H1 (cell line): ENCODE results near the gene MRPL22. TPM values are rescaled to one million over a fixed set of nuclear protein-coding genes. Genes with fewer than 3 reads are reported as not detected.
"Not testable (repeated sequence)": the region's sequence is repeated elsewhere in the genome, so short reads cannot be mapped to it uniquely, and the experiment has no call there.

Experiments used
- CTCF ChIA-PET: fragments of 300-600 bp; sonication (Branson Sonifier 250); formaldehyde crosslinking; loops from one replicate; lab custom pipeline; 2021; ENCODE audit not compliant: partially characterized antibody; lab: Charles Lee
- POLR2A ChIA-PET: fragments of 300-600 bp; sonication (Branson Sonifier 250); formaldehyde crosslinking; loops from one replicate; lab custom pipeline; 2021; ENCODE audit warnings: inconsistent platforms; ENCODE audit not compliant: partially characterized antibody; lab: Charles Lee
- DNase-seq, 2 experiments: peaks; one replicate each; pipeline versions ENCODE4 v3.0.0 to v3.0.0-alpha.2; 2010 to 2022; ENCODE audit warnings: low spot score in 2 of 2, low read depth in 1 of 2, mixed read lengths in 1 of 2
- FAIRE-seq: peaks from 2 replicates; lab custom pipeline; 2011; peaks lifted over from hg19 to GRCh38; lab: Jason Lieb, UNC
- H2AFZ ChIP-seq: 2 replicates; pipeline ENCODE4 v1.8.1; 2012; ENCODE audit warnings: low read length, inconsistent platforms
- H2AK5ac ChIP-seq: 2 replicates; pipeline ENCODE4 v1.6.1; 2013; ENCODE audit warnings: low read depth, low read length
- H2BK120ac ChIP-seq: replicated peaks from 2 replicates; pipeline ENCODE3; 2013; ENCODE audit warnings: low read depth, low read length, inconsistent platforms
- H2BK12ac ChIP-seq: 2 replicates; pipeline ENCODE4 v1.6.1; 2013; ENCODE audit warnings: low read depth, low read length
- H2BK15ac ChIP-seq: 2 replicates; pipeline ENCODE4 v1.6.1; 2013; ENCODE audit warnings: low read length
- H2BK20ac ChIP-seq: 2 replicates; pipeline ENCODE4 v1.6.1; 2013; ENCODE audit warnings: low read length
- H2BK5ac ChIP-seq: 2 replicates; pipeline ENCODE4 v1.6.1; 2013; ENCODE audit warnings: low read depth, low read length
- H3K14ac ChIP-seq: 2 replicates; pipeline ENCODE4 v1.6.1; 2013; ENCODE audit warnings: inconsistent platforms; ENCODE audit not compliant: insufficient read length
- H3K18ac ChIP-seq: 2 replicates; pipeline ENCODE4 v1.6.1; 2013; ENCODE audit warnings: low read length; ENCODE audit errors: extremely low read depth
- H3K23ac ChIP-seq: 2 replicates; pipeline ENCODE4 v1.6.1; 2013; ENCODE audit warnings: inconsistent platforms; ENCODE audit not compliant: insufficient read length
- H3K23me2 ChIP-seq: 2 replicates; pipeline ENCODE4 v1.6.1; 2013; ENCODE audit warnings: low read depth, low read length
- H3K27ac ChIP-seq: 2 replicates; pipeline ENCODE4 v1.6.1; 2011; ENCODE audit warnings: low read depth, low read length, inconsistent platforms
- H3K27me3 ChIP-seq, 4 experiments: replicated peaks in 1 of 4; 1 replicate in 1 of 4; 2 replicates in 3 of 4; pipeline versions ENCODE4 v1.6.1 to v1.8.1; 2011 to 2013; ENCODE audit warnings: low read length in 3 of 4, mild to moderate bottlenecking in 3 of 4, inconsistent platforms in 2 of 4, mixed read lengths in 2 of 4, moderate library complexity in 1 of 4; ENCODE audit not compliant: control insufficient read depth in 3 of 4, insufficient read depth in 3 of 4; ENCODE audit errors: extremely low read depth in 1 of 4
- H3K36me3 ChIP-seq, 4 experiments: 2 replicates each; pipeline versions ENCODE4 v1.6.1 to v1.8.1; 2011 to 2013; ENCODE audit warnings: mild to moderate bottlenecking in 4 of 4, low read length in 3 of 4, moderate library complexity in 2 of 4, control low read depth in 1 of 4, inconsistent platforms in 1 of 4; ENCODE audit not compliant: insufficient read depth in 4 of 4, control insufficient read depth in 2 of 4
- H3K4ac ChIP-seq: replicated peaks from 2 replicates; pipeline ENCODE3; 2013; ENCODE audit warnings: low read length, low read depth, mixed read lengths, inconsistent platforms; ENCODE audit not compliant: insufficient read length
- H3K4me1 ChIP-seq, 4 experiments: replicated peaks in 1 of 4; 1 replicate in 1 of 4; 2 replicates in 3 of 4; pipeline versions ENCODE4 v1.6.1 to v1.8.1; 2011 to 2013; ENCODE audit warnings: low read length in 3 of 4, inconsistent platforms in 2 of 4, mixed read lengths in 1 of 4; ENCODE audit not compliant: insufficient read depth in 4 of 4, control insufficient read depth in 3 of 4
- H3K4me2 ChIP-seq, 2 experiments: 2 replicates each; pipeline versions ENCODE4 v1.6.1 to v1.8.1; 2011 to 2013; ENCODE audit warnings: low read depth in 2 of 2, low read length in 2 of 2, control low read depth in 1 of 2, inconsistent platforms in 1 of 2, mild to moderate bottlenecking in 1 of 2; ENCODE audit not compliant: insufficient read depth in 1 of 2
- H3K4me3 ChIP-seq, 4 experiments: fragments of 200-600, 300-600 bp in 1 of 4; sonication (generic), shearing (Covaris generic), sonication (Bioruptor Twin) in 1 of 4; 2 replicates each; pipeline versions ENCODE4 v1.5.1 to v1.8.1; 2011 to 2016; ENCODE audit warnings: low read length in 4 of 4, low read depth in 3 of 4, control low read depth in 2 of 4, inconsistent platforms in 2 of 4, mild to moderate bottlenecking in 2 of 4, mixed read lengths in 1 of 4, moderate library complexity in 1 of 4; ENCODE audit not compliant: insufficient read depth in 2 of 4; ENCODE audit errors: extremely low read depth in 1 of 4
- H3K56ac ChIP-seq: replicated peaks from 2 replicates; pipeline ENCODE3; 2013; ENCODE audit warnings: low read depth, mild to moderate bottlenecking, mixed read lengths, low read length, inconsistent platforms; ENCODE audit not compliant: insufficient read length
- H3K79me1 ChIP-seq: 2 replicates; pipeline ENCODE4 v1.6.1; 2013; ENCODE audit warnings: low read depth, low read length, control low read depth
- H3K79me2 ChIP-seq, 2 experiments: 2 replicates each; pipeline versions ENCODE4 v1.6.1 to v1.8.1; 2012 to 2013; ENCODE audit warnings: low read length in 2 of 2, mild to moderate bottlenecking in 2 of 2, inconsistent platforms in 1 of 2; ENCODE audit not compliant: insufficient read depth in 2 of 2, control insufficient read depth in 1 of 2
- H3K9ac ChIP-seq, 4 experiments: replicated peaks in 1 of 4; 1 replicate in 1 of 4; 2 replicates in 3 of 4; pipeline versions ENCODE4 v1.6.1 to v1.8.1; 2011 to 2013; ENCODE audit warnings: low read depth in 3 of 4, low read length in 3 of 4, control low read depth in 2 of 4, mild to moderate bottlenecking in 2 of 4, moderate library complexity in 2 of 4, inconsistent platforms in 1 of 4; ENCODE audit errors: extremely low read depth in 1 of 4
- H3K9me3 ChIP-seq, 2 experiments: 2 replicates each; pipeline versions ENCODE4 v1.6.1 to v1.8.1; 2012 to 2013; ENCODE audit warnings: mild to moderate bottlenecking in 2 of 2, moderate library complexity in 2 of 2, control low read depth in 1 of 2, inconsistent platforms in 1 of 2, low read depth in 1 of 2, low read length in 1 of 2, mixed read lengths in 1 of 2; ENCODE audit not compliant: insufficient read depth in 2 of 2
- H4K20me1 ChIP-seq, 2 experiments: replicated peaks in 1 of 2; 2 replicates each; pipeline versions ENCODE3 to v1.8.1; 2011 to 2013; ENCODE audit warnings: inconsistent platforms in 2 of 2, low read length in 2 of 2, mild to moderate bottlenecking in 1 of 2; ENCODE audit not compliant: insufficient read depth in 2 of 2, control insufficient read depth in 1 of 2
- H4K5ac ChIP-seq: 2 replicates; pipeline ENCODE4 v1.6.1; 2013; ENCODE audit warnings: low read length, low read depth, mixed read lengths, inconsistent platforms; ENCODE audit not compliant: insufficient read length
- H4K8ac ChIP-seq: 2 replicates; pipeline ENCODE4 v1.8.0; 2013; ENCODE audit warnings: mild to moderate bottlenecking, moderate library complexity, low read length, inconsistent platforms; ENCODE audit not compliant: insufficient read depth; ENCODE audit errors: extremely low read depth
- H4K91ac ChIP-seq: replicated peaks from 2 replicates; pipeline ENCODE3; 2013; ENCODE audit warnings: low read length, mixed read lengths, inconsistent platforms; ENCODE audit not compliant: insufficient read length
- WGBS, 2 experiments: shearing (Covaris generic) in 1 of 2; methylation state at CpG; one replicate each; pipeline versions ENCODE4 v1.1.6 to v1.1.7; 2013 to 2015; ENCODE audit warnings: low lambda C conversion rate in 2 of 2, mixed read lengths in 2 of 2, inconsistent platforms in 1 of 2, low coverage in 1 of 2, missing lambda C conversion rate in 1 of 2; ENCODE audit not compliant: insufficient replicate concordance in 2 of 2, insufficient coverage in 1 of 2, insufficient read length in 1 of 2; ENCODE audit errors: extremely low coverage in 1 of 2, missing lambda C conversion rate in 1 of 2; 5-methylcytosine and 5-hydroxymethylcytosine counted together
- polyA plus RNA-seq, 7 experiments: library from polyadenylated mRNA; depleted of rRNA in 3 of 7; stranded (reverse) in 5 of 7; unstranded in 2 of 7; fragments of >200 nt in 5 of 7; fragments of 200-250 nt in 2 of 7; gene quantifications; 1 replicate in 5 of 7; 2 replicates in 1 of 7; 4 replicates in 1 of 7; pipeline versions ENCODE4 v1.2.1 to v1.2.3, GENCODE V29; 2011 to 2013; ENCODE audit warnings: missing spikeins in 2 of 7, mixed read lengths in 2 of 7
- total RNA-seq: library from RNA; stranded (reverse); fragmentation: NEBNext Ultra II Directional; extraction: Animal tissue kit (Norgen Biotek cat#: 25700); gene quantifications from 2 replicates; pipeline ENCODE4 v1.2.1, GENCODE V29; 2021

The MRPL22 gene
- total and polyA plus RNA-seq, 2 of the 8 experiments (the other 6 are each of a cell fraction or from before 2014, with no cell fraction given), result 46.8 to 65.6 TPM

GRCh38 chr5:155006265-155006664 is 65.4 kb downstream of the MRPL22 start:
- H4K8ac ChIP-seq, H2AFZ ChIP-seq, H4K5ac ChIP-seq, H3K79me1 ChIP-seq, H3K9me3 ChIP-seq, H3K56ac ChIP-seq, H3K23me2 ChIP-seq, H3K18ac ChIP-seq, POLR2A ChIA-PET, DNase-seq, H3K4me2 ChIP-seq, H4K20me1 ChIP-seq, H4K91ac ChIP-seq, H2BK120ac ChIP-seq, H2BK5ac ChIP-seq, H3K23ac ChIP-seq, H3K79me2 ChIP-seq, H3K14ac ChIP-seq, H3K9ac ChIP-seq, H3K4me1 ChIP-seq, H2AK5ac ChIP-seq, H3K27ac ChIP-seq, H2BK20ac ChIP-seq, H3K4me3 ChIP-seq, FAIRE-seq, H3K36me3 ChIP-seq, H3K27me3 ChIP-seq, H3K4ac ChIP-seq, H2BK15ac ChIP-seq, H2BK12ac ChIP-seq: not testable (repeated sequence)
- 100% methylated on average over 1 of the region's 1 CpG; no CpG with 5 or more reads in 1 of the 2 experiments for WGBS, 2 experiments
- CTCF ChIA-PET, result interaction anchor here (1.0 to 25.5 kb wide), 4 partner anchors 12 to 64 kb away, joined by 3 to 471 read pairs (median 32); partner anchors contain the start of gene MRPL22
